Hepatocyte (in vitro differentiated cells): ENCODE results near the gene RNF20. TPM values are rescaled to one million over a fixed set of nuclear protein-coding genes. Genes with fewer than 3 reads are reported as not detected.

Source experiments
- DNase-seq: peaks from one replicate; pipeline ENCODE4 v3.0.0-alpha.2; 2016; ENCODE audit warnings: low spot score
- H2AFZ ChIP-seq: fragments of 200-600 bp; sonication (generic); 2 replicates; pipeline ENCODE4 v1.6.0; 2016; ENCODE audit warnings: antibody characterized with exemption, mild to moderate bottlenecking
- H3K27ac ChIP-seq: fragments of 200-600 bp; sonication (generic); 2 replicates; pipeline ENCODE4 v1.5.1; 2016; ENCODE audit warnings: mild to moderate bottlenecking
- H3K27me3 ChIP-seq: fragments of 200-600 bp; sonication (generic); 2 replicates; pipeline ENCODE4 v1.6.1; 2016
- H3K36me3 ChIP-seq: fragments of 200-600 bp; sonication (generic); replicated peaks from 2 replicates; pipeline ENCODE4 v1.5.1; 2016; ENCODE audit warnings: low read depth; ENCODE audit not compliant: insufficient read depth
- H3K4me1 ChIP-seq: fragments of 200-600 bp; sonication (generic); 2 replicates; pipeline ENCODE4 v1.5.1; 2016; ENCODE audit warnings: mild to moderate bottlenecking, moderate library complexity; ENCODE audit not compliant: insufficient read depth
- H3K4me2 ChIP-seq: fragments of 200-600 bp; sonication (generic); 2 replicates; pipeline ENCODE4 v1.6.0; 2016
- H3K4me3 ChIP-seq: fragments of 200-600 bp; sonication (generic); 2 replicates; pipeline ENCODE4 v1.5.1; 2016; ENCODE audit warnings: mild to moderate bottlenecking
- H3K79me2 ChIP-seq: fragments of 200-600 bp; sonication (generic); 2 replicates; pipeline ENCODE4 v1.6.0; 2017; ENCODE audit warnings: mild to moderate bottlenecking
- H3K9me2 ChIP-seq: fragments of 200-600 bp; sonication (generic); replicated peaks from 2 replicates; pipeline ENCODE4 v1.6.0; 2017; ENCODE audit warnings: mild to moderate bottlenecking; ENCODE audit not compliant: insufficient read depth
- H3K9me3 ChIP-seq: fragments of 200-600 bp; sonication (generic); 2 replicates; pipeline ENCODE4 v1.5.1; 2016; ENCODE audit warnings: low read depth, mild to moderate bottlenecking
- H4K20me1 ChIP-seq: fragments of 200-600 bp; sonication (generic); 2 replicates; pipeline ENCODE4 v1.6.0; 2016; ENCODE audit warnings: mild to moderate bottlenecking; ENCODE audit not compliant: insufficient read depth, poor library complexity, severe bottlenecking
- CTCF ChIP-seq: fragments of 200-600 bp; sonication (generic); IDR thresholded peaks from 2 replicates; pipeline ENCODE4 v1.5.1; 2016; ENCODE audit warnings: antibody characterized with exemption, mild to moderate bottlenecking; ENCODE audit not compliant: poor library complexity
- EZH2 ChIP-seq: fragments of 200-600 bp; sonication (generic); IDR thresholded peaks from 2 replicates; pipeline ENCODE4 v1.6.1; 2016; ENCODE audit warnings: antibody characterized with exemption, mild to moderate bottlenecking, borderline replicate concordance
- EZH2phosphoT487 ChIP-seq: fragments of 200-600 bp; sonication (generic); IDR thresholded peaks from one replicate; pipeline ENCODE4 v1.6.1; 2018; ENCODE audit warnings: antibody characterized with exemption, mild to moderate bottlenecking, low read depth, moderate library complexity; ENCODE audit not compliant: unreplicated experiment, severe bottlenecking
- WGBS: methylation state at CpG from one replicate; pipeline ENCODE4 v1.1.6; 2016; ENCODE audit warnings: low lambda C conversion rate; ENCODE audit errors: missing lambda C conversion rate; 5-methylcytosine and 5-hydroxymethylcytosine counted together
- polyA plus RNA-seq: library from polyadenylated mRNA; unstranded; fragments of >200 nt; fragmentation: Nextera tagmentation; extraction: Ambion mirVana; gene quantifications from 2 replicates; pipeline ENCODE4 v1.2.1, GENCODE V29; 2016
- total RNA-seq: library from RNA; depleted of rRNA; stranded (reverse); fragments of >200 nt; gene quantifications from 2 replicates; pipeline ENCODE4 v1.2.3, GENCODE V29; 2014

Gene RNF20
- total and polyA plus RNA-seq, 2 experiments from 2014 or later: 19.0 to 21.7 TPM

GRCh38 chr9:101527066-101527465 lies 6.6 kb upstream of the RNF20 start:
- Histone ChIP-seq H3K4me3 (no peak overlapping the region), H3K27ac (no peak overlapping the region), H3K4me1 (no peaks in the 10 kb centered on the region), H3K36me3 (no peaks in the 10 kb centered on the region), H3K79me2 (no peaks in the 10 kb centered on the region), H3K4me2 (no peak overlapping the region), H2AFZ (no peak overlapping the region), H3K9me3 (no peaks in the 10 kb centered on the region), H3K27me3 (no peaks in the 10 kb centered on the region), H4K20me1 (no peaks in the 10 kb centered on the region), H3K9me2 (no peaks in the 10 kb centered on the region)
- no peak for TF ChIP-seq CTCF
- TF ChIP-seq EZH2: no peak
- TF ChIP-seq EZH2phosphoT487: no peak
- WGBS: 82% methylated on average over 6 of the region's 6 CpGs
- no peak for DNase-seq

GRCh38 chr9:101528015-101528414 lies 5.6 kb upstream of the RNF20 start:
- H3K4me1 ChIP-seq: no peaks in the 10 kb centered on the region
- H2AFZ ChIP-seq: no peak overlapping the region
- no peak overlapping the region for H3K27ac ChIP-seq
- no peak overlapping the region for H3K4me3 ChIP-seq
- H4K20me1 ChIP-seq: no peaks in the 10 kb centered on the region
- DNase-seq: no peak
- H3K9me2 ChIP-seq: no peaks in the 10 kb centered on the region
- no peaks in the 10 kb centered on the region for H3K36me3 ChIP-seq
- H3K79me2 ChIP-seq: no peaks in the 10 kb centered on the region
- H3K4me2 ChIP-seq: no peak overlapping the region
- TF ChIP-seq EZH2phosphoT487: no peak
- no peak for TF ChIP-seq EZH2
- TF ChIP-seq CTCF: no peak
- no peaks in the 10 kb centered on the region for H3K9me3 ChIP-seq
- H3K27me3 ChIP-seq: no peaks in the 10 kb centered on the region

- Histone ChIP-seq H3K27ac (no peak overlapping the region), H3K79me2 (peaks cover 12% of the 10 kb centered on the region), H2AFZ (no peak overlapping the region), H4K20me1 (no peaks in the 10 kb centered on the region), H3K4me1 (peaks cover under 1% of the 10 kb centered on the region), H3K9me3 (no peaks in the 10 kb centered on the region), H3K9me2 (no peaks in the 10 kb centered on the region), H3K4me2 (no peak overlapping the region), H3K27me3 (no peaks in the 10 kb centered on the region), H3K4me3 (no peak overlapping the region), H3K36me3 (no peaks in the 10 kb centered on the region)
- DNase-seq: peak; percentile 85
- 24% methylated on average over 6 of the region's 6 CpGs for WGBS
- no peak for TF ChIP-seq EZH2
- TF ChIP-seq CTCF: peak; percentile 83
- no peak for TF ChIP-seq EZH2phosphoT487
Observed at GRCh38 chr9:101530076-101530711, 3.5 kb upstream of the RNF20 start.

- H3K4me3 ChIP-seq: no peak overlapping the region
- peak overlapping the region; percentile 18 for H3K4me2 ChIP-seq
- TF ChIP-seq CTCF (no peak), EZH2 (no peak), EZH2phosphoT487 (no peak)
- peaks cover 44% of the 10 kb centered on the region for H3K79me2 ChIP-seq
- H3K9me3 ChIP-seq: no peaks in the 10 kb centered on the region
- H3K27ac ChIP-seq: no peak overlapping the region
- no peaks in the 10 kb centered on the region for H3K27me3 ChIP-seq
- H3K4me1 ChIP-seq: peaks cover 4% of the 10 kb centered on the region
- DNase-seq: no peak
- no peaks in the 10 kb centered on the region for H3K36me3 ChIP-seq
- H4K20me1 ChIP-seq: no peaks in the 10 kb centered on the region
- no peak overlapping the region for H2AFZ ChIP-seq
- H3K9me2 ChIP-seq: no peaks in the 10 kb centered on the region
Observed at GRCh38 chr9:101536351-101536750, 2.7 kb downstream of the RNF20 start.
